ENCODE results near the gene YTHDF1.

The YTHDF1 gene

DNA sequence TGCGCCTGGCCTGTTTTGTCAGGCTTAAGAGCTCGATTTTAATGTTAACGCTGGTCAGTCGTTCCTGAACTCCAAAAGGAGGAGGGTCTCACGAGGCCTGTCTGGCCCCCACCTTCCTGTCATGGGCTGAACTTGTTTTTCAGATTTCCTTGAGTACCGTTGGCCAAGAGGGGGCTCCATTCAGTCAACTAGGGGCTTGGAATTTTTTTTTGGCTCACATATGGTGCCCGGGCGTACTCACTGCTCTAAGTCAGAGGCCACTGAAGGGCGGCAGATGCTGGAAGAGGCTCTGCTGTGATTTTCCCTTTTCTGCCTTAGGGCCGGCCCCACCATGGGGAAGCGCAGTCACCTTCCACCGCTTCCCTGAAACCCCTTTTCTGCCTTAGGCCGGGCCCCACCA, 12.9 kb upstream of the YTHDF1 start:
- TF ChIP-seq, protein P1, sequence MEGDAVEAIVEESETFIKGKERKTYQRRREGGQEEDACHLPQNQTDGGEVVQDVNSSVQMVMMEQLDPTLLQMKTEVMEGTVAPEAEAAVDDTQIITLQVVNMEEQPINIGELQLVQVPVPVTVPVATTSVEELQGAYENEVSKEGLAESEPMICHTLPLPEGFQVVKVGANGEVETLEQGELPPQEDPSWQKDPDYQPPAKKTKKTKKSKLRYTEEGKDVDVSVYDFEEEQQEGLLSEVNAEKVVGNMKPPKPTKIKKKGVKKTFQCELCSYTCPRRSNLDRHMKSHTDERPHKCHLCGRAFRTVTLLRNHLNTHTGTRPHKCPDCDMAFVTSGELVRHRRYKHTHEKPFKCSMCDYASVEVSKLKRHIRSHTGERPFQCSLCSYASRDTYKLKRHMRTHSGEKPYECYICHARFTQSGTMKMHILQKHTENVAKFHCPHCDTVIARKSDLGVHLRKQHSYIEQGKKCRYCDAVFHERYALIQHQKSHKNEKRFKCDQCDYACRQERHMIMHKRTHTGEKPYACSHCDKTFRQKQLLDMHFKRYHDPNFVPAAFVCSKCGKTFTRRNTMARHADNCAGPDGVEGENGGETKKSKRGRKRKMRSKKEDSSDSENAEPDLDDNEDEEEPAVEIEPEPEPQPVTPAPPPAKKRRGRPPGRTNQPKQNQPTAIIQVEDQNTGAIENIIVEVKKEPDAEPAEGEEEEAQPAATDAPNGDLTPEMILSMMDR (IDR thresholded peaks at IDR 0.05; ENCODE audit: insufficient read depth, missing control alignments), result no peak
- FAIRE-seq (no peak), DNase-seq (ENCODE audit: insufficient read length, low spot score) (no peak)

DNA sequence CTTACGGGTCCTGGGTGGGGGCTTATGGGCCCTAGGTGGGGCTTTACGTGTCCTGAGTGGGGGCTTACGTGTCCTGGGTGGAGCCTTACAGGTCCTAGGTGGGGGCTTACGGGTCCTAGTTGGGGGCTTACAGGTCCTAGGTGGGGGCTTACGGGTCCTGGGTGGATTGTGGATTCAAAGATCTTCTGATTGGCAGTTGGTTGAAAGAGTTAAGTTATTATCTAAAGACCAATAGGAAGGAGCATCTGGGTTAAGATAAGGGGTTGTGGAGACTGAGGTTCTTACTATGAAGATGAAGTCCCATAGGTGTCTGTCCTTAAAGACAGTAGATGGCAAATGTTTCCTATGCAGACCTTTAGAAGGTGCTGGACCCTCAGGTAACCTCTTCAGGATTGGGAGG, 11.3 kb upstream of the YTHDF1 start:
- no peak for DNase-seq (ENCODE audit: insufficient read length, low spot score)
- TF ChIP-seq, protein P1 (IDR thresholded peaks at IDR 0.05; ENCODE audit: insufficient read depth, missing control alignments), result no peak

DNA sequence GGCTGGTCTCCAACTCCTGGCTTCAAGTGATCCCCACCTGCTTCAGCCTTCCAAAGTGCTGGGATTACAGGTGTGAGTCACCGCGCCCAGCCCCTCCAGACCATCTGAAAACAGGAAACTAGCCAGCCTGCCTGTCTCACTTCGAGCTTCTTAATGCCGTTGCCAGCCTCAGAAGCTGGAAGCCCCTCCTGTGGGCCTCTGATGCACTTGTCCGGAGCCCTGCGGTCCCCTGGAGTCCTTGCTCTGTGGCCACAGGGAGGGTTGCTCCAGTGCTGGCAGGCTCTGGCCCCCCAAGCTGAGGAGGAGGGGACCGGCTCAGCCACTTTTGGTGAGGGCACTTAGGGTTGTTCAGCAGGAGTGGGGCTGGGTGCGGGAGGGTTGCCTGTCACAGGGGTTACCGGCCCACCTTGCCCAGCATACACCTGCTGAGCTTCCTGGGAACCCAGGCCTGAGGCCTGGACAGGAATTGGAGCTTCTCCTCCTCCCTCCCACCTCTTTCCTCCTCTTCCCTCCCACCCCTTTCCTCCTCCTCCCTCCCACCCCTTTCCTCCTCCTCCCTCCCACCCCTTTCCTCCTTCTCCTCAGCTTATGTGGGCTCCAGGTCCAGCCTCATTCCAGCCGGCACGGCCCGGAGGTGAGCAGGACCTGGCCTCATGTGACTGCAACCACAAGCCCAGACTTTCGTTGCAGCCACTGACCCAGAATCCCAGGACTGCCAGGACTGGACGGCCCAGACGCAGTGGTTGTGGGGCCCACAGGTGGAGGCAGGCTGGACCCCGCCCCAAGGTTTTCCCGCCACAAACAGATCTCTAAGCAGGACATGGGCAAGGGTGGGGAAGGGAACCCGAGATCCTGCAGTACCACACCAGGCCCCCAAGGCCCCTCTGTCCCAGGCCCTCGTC, 10.4 kb upstream of the YTHDF1 start:
- TF ChIP-seq, protein P1 (IDR thresholded peaks at IDR 0.05; ENCODE audit: insufficient read depth, missing control alignments), result no peak
- FAIRE-seq (no peak), DNase-seq (ENCODE audit: insufficient read length, low spot score) (no peak)

More for the DNA sequence above, 11.3 kb upstream of the YTHDF1 start:
- FAIRE-seq, result no peak

GRCh38 chr20:63225082-63225454, 9.1 kb upstream of the YTHDF1 start:
- FAIRE-seq (no peak), DNase-seq (ENCODE audit: insufficient read length, low spot score) (no peak)
- TF ChIP-seq, protein P1 (IDR thresholded peaks at IDR 0.05; ENCODE audit: insufficient read depth, missing control alignments), result no peak

- no peak for FAIRE-seq
- DNase-seq (ENCODE audit: insufficient read length, low spot score), result no peak
These were observed 8.6 kb upstream of the YTHDF1 start for GRCh38 chr20:63224412-63225081.

DNA sequence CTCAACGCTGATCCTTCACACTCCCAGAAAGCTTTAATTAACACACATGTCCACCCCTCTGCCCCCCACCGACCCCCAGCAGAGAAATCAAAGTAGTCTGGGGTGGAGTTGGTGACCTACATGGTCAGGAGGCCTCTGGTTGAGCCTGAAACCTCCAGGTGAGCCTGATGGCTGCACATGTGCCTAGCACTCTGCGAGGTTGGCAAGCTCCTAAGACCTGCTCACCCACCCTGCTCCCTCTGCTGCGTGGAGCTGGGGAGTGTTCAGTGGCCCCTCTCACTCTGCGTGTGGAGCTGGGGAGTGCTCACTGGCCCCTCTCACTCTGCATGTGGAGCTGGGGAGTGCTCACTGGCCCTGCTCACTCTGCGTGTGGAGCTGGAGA, 7.9 kb upstream of the YTHDF1 start:
- FAIRE-seq, result no peak
- TF ChIP-seq, protein P1 (IDR thresholded peaks at IDR 0.05; ENCODE audit: insufficient read depth, missing control alignments), result no peak
- no peak for DNase-seq (ENCODE audit: insufficient read length, low spot score)

More at GRCh38 chr20:63224412-63225081, 8.6 kb upstream of the YTHDF1 start:
- TF ChIP-seq, protein P1 (IDR thresholded peaks at IDR 0.05; ENCODE audit: insufficient read depth, missing control alignments), result no peak

All from D721Med (cell line).